ENCODE data around the gene ARPC1A. TPM values are rescaled to one million over a fixed set of nuclear protein-coding genes. Genes with fewer than 3 reads are reported as not detected.

ARPC1A gene
- total RNA-seq, 3 donors from 2014 or later (not counting 1 experiment from before 2014, with no cell fraction given): 38.1 to 48.1 (median 47.9) TPM

DNA sequence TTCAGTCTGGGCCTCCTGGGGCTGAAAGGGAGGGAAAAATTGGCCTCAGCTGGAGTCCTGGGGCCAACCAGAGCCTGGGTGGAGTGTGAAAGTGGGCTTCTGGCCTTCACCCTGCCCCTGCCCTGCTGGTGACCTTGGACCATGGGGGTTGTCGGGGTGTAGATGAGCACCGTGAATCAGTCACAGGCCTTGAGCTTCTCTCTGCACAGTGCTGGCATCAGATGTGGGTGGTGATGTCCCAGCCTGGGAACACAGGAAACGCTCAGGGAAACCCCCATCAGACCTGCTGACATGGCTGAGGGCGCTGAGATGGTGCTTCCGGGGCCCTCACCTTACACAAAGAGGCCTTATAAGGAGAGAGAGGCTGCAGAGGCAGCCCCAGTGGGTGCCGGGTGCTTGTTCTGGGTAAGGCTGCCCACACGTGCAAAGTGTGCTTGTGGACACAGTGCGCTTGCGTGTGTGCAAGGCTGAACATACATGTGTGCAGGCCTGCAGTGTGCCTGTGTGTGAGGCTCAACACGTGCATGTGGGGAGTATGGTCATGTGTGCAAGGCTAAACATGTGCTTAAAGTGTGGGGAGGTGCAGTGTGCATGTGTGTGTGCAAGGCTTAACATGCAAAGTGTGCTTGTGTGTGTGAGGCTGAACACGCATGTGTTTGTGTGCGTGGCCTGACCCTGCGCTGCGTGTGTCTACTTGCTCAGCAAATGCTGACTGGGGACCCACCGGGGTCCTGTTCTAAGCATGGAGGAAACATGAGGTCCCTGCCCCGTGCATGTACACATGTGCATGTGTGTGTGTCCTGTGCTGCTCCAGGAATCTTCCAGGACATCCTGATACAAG, 55.3 kb downstream of the ARPC1A start:
- intact Hi-C loops (cut with micrococcal nuclease): loop anchor here (1.0 kb wide), 1 partner anchor 27 kb away; the partner anchor contains the start of genes BUD31 and PDAP1
- H3K4me1 Mint-ChIP-seq: peaks cover 44 to 69% of the 10 kb centered on the region in 2 donors
- peaks cover 23% of the 10 kb centered on the region for H3K36me3 ChIP-seq (ENCODE audit: control insufficient read depth, insufficient read depth, low read length)

DNA sequence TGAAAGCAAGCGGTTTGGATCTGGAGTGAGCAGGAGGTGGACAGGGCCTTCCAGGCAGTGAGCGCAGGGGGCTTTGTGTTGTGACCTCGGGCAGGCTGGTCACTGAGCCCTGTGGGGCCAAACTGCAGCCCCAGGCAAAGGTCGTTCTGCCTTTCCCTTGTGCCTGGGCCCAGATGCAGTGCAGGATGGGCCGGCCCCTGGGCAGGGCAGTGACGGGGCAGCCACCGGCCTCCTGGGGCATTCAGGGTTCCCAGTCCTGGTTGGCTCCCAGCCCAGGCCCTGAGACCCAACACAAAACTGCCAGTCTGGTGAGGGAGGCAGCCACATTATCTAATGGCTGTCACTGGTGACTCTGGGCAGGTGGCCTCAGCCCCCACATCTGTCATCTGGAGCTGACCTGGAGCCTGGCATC, 56.0 kb downstream of the ARPC1A start:
- intact Hi-C loops (cut with micrococcal nuclease): loop anchor here (1.0 kb wide), 1 partner anchor 27 kb away; the partner anchor contains the start of genes BUD31 and PDAP1
- no peaks in the 10 kb centered on the region for H3K9me3 ChIP-seq (ENCODE audit: control insufficient read depth, insufficient read depth, low read length)
- H3K27ac ChIP-seq (ENCODE audit: low read length): peak overlapping the region; percentile 100
- Mint-ChIP-seq H3K27me3 (ENCODE audit: low read depth in 2 of 2) (no peaks in the 10 kb centered on the region), H3K9me3 (no peaks in the 10 kb centered on the region), H3K4me1 (peaks cover 44 to 73% of the 10 kb centered on the region in 2 donors), H3K27ac (peak overlapping the region; percentile 97), H3K4me3 (peak overlapping the region; percentile 87), H3K36me3 (no peaks in the 10 kb centered on the region)
- H3K4me3 ChIP-seq (ENCODE audit: low read length): no peak overlapping the region
- no peak for DNase-seq
- 80% methylated on average over 7 of the region's 7 CpGs for WGBS (ENCODE audit: insufficient coverage)
- H3K4me1 ChIP-seq (ENCODE audit: control insufficient read depth, insufficient read depth, low read length): peaks cover 85% of the 10 kb centered on the region
- TF ChIP-seq, protein P1, sequence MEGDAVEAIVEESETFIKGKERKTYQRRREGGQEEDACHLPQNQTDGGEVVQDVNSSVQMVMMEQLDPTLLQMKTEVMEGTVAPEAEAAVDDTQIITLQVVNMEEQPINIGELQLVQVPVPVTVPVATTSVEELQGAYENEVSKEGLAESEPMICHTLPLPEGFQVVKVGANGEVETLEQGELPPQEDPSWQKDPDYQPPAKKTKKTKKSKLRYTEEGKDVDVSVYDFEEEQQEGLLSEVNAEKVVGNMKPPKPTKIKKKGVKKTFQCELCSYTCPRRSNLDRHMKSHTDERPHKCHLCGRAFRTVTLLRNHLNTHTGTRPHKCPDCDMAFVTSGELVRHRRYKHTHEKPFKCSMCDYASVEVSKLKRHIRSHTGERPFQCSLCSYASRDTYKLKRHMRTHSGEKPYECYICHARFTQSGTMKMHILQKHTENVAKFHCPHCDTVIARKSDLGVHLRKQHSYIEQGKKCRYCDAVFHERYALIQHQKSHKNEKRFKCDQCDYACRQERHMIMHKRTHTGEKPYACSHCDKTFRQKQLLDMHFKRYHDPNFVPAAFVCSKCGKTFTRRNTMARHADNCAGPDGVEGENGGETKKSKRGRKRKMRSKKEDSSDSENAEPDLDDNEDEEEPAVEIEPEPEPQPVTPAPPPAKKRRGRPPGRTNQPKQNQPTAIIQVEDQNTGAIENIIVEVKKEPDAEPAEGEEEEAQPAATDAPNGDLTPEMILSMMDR (IDR thresholded peaks at IDR 0.05): no peak
- no peak for ATAC-seq
- H3K36me3 ChIP-seq (ENCODE audit: control insufficient read depth, insufficient read depth, low read length): peaks cover 28% of the 10 kb centered on the region
- no peaks in the 10 kb centered on the region for H3K27me3 ChIP-seq (ENCODE audit: control insufficient read depth, insufficient read depth, low read length)

More for the DNA sequence above, 55.3 kb downstream of the ARPC1A start:
- peak; percentile 82 to 97 for DNase-seq
- 31% methylated on average over 16 of the region's 16 CpGs for WGBS (ENCODE audit: insufficient coverage)
- H3K4me3 Mint-ChIP-seq: peak overlapping the region; percentile 87
- TF ChIP-seq, protein P1 (IDR thresholded peaks at IDR 0.05): no peak
- Histone ChIP-seq H3K4me1 (ENCODE audit: control insufficient read depth, insufficient read depth, low read length) (peaks cover 91% of the 10 kb centered on the region), H3K27me3 (ENCODE audit: control insufficient read depth, insufficient read depth, low read length) (no peaks in the 10 kb centered on the region), H3K27ac (ENCODE audit: low read length) (peak overlapping the region; percentile 100), H3K9me3 (ENCODE audit: control insufficient read depth, insufficient read depth, low read length) (no peaks in the 10 kb centered on the region), H3K4me3 (ENCODE audit: low read length) (peak overlapping the region; percentile 24)
- no peaks in the 10 kb centered on the region for H3K27me3 Mint-ChIP-seq (ENCODE audit: low read depth in 2 of 2)
- peak; percentile 78 to 95 (median 92) for ATAC-seq
- no peaks in the 10 kb centered on the region for H3K36me3 Mint-ChIP-seq
- H3K27ac Mint-ChIP-seq: peak overlapping the region; percentile 97
- no peaks in the 10 kb centered on the region for H3K9me3 Mint-ChIP-seq

DNA sequence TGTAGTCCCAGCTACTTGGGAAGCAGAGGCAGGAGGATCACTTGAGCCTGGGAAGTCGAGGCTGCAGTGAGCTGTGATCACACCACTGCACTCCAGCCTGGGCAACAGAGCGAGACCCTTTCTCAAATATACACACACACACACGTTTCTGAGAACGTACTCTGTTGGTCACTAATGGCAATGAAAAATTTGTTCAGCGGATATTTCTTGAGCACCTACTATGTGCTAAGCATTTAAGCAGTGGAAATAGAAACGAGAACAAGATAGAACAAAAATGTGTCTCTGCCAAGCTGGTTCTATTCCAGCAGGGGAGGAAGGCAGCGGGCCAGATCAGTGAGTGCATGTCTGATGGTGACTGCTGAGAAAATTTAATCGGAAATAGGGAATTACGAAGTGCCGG, 57.5 kb downstream of the ARPC1A start:
- TF ChIP-seq, protein P1 (IDR thresholded peaks at IDR 0.05): no peak
- Histone ChIP-seq H3K27ac (ENCODE audit: low read length) (no peak overlapping the region), H3K4me1 (ENCODE audit: control insufficient read depth, insufficient read depth, low read length) (peaks cover 73% of the 10 kb centered on the region), H3K27me3 (ENCODE audit: control insufficient read depth, insufficient read depth, low read length) (no peaks in the 10 kb centered on the region), H3K9me3 (ENCODE audit: control insufficient read depth, insufficient read depth, low read length) (no peaks in the 10 kb centered on the region), H3K4me3 (ENCODE audit: low read length) (no peak overlapping the region), H3K36me3 (ENCODE audit: control insufficient read depth, insufficient read depth, low read length) (peaks cover 36% of the 10 kb centered on the region)
- Mint-ChIP-seq H3K4me3 (no peak overlapping the region), H3K4me1 (peaks cover 37 to 64% of the 10 kb centered on the region in 2 donors), H3K9me3 (no peaks in the 10 kb centered on the region), H3K27ac (peak overlapping the region; percentile 84 to 97), H3K36me3 (no peaks in the 10 kb centered on the region), H3K27me3 (ENCODE audit: low read depth in 2 of 2) (no peaks in the 10 kb centered on the region)
- DNase-seq: no peak
- ATAC-seq: no peak
- 95% methylated on average over 10 of the region's 10 CpGs for WGBS (ENCODE audit: insufficient coverage)
- intact Hi-C loops (cut with micrococcal nuclease): no loop called here
